ENCODE results near the gene RABL2B. TPM values are rescaled to one million over a fixed set of nuclear protein-coding genes. Genes with fewer than 3 reads are reported as not detected.
A peak's percentile ranks its signal among the peaks of the same experiment; 100 is the strongest.

Gene RABL2B
- total RNA-seq, 1 experiment from 2014 or later, result 22.3 TPM

GRCh38 chr22:50734986-50735738 lies 48.3 kb downstream of the RABL2B start:
- H3K27me3 Mint-ChIP-seq (ENCODE audit: insufficient read depth, unreplicated experiment), result peaks cover 20% of the 10 kb centered on the region
- CTCF ChIA-PET, result no interaction called here
- H3K4me3 Mint-ChIP-seq (ENCODE audit: unreplicated experiment), result no peak overlapping the region
- BruUV-seq (replicated peaks), result no TSS peak
- POLR2A ChIA-PET, result interaction anchor here (0.7 kb wide), 1 partner anchor 89 kb away, joined by 4 read pairs; no protein-coding TSS in a partner anchor
- DNase-seq, result peak in 1 of 2 experiments; percentile 10
- no peak for TF ChIP-seq CTCF (IDR thresholded peaks at IDR 0.05; ENCODE audit: insufficient read depth in 1 of 2, low read depth in 1 of 2, low read length in 1 of 2, severe bottlenecking in 1 of 2, unreplicated experiment in 1 of 2)
- no peaks in the 10 kb centered on the region for H3K36me3 Mint-ChIP-seq (ENCODE audit: insufficient read depth, unreplicated experiment)
- H3K9me3 ChIP-seq, result no peaks in the 10 kb centered on the region
- no peak overlapping the region for H3K27ac Mint-ChIP-seq (ENCODE audit: unreplicated experiment)
- H3K4me3 ChIP-seq (ENCODE audit: low read depth, low read length), result no peak overlapping the region
- no peaks in the 10 kb centered on the region for H3K9me3 Mint-ChIP-seq (ENCODE audit: unreplicated experiment)
- no peaks in the 10 kb centered on the region for H3K36me3 ChIP-seq (ENCODE audit: control insufficient read depth, insufficient read depth, low read length)
- H3K4me1 ChIP-seq, result no peaks in the 10 kb centered on the region
- no peaks in the 10 kb centered on the region for H3K27me3 ChIP-seq (replicated peaks; ENCODE audit: control insufficient read depth, insufficient read depth, low read length)
- no peaks in the 10 kb centered on the region for H3K4me1 Mint-ChIP-seq (ENCODE audit: low read depth, unreplicated experiment)
- intact Hi-C loops (cut with micrococcal nuclease; ENCODE audit: unreplicated experiment), result no loop called here

GRCh38 chr22:50734343-50734771 lies 49.1 kb downstream of the RABL2B start:
- CTCF ChIA-PET, result no interaction called here
- POLR2A ChIA-PET, result no interaction called here
- no peak overlapping the region for H3K4me3 ChIP-seq (ENCODE audit: low read depth, low read length)

More at GRCh38 chr22:50734343-50734771, 49.1 kb downstream of the RABL2B start:
- Mint-ChIP-seq H3K36me3 (ENCODE audit: insufficient read depth, unreplicated experiment) (no peaks in the 10 kb centered on the region), H3K27ac (ENCODE audit: unreplicated experiment) (no peak overlapping the region), H3K4me1 (ENCODE audit: low read depth, unreplicated experiment) (no peaks in the 10 kb centered on the region), H3K9me3 (ENCODE audit: unreplicated experiment) (no peaks in the 10 kb centered on the region), H3K4me3 (ENCODE audit: unreplicated experiment) (no peak overlapping the region), H3K27me3 (ENCODE audit: insufficient read depth, unreplicated experiment) (peaks cover 20% of the 10 kb centered on the region)
- Histone ChIP-seq H3K27me3 (replicated peaks; ENCODE audit: control insufficient read depth, insufficient read depth, low read length) (no peaks in the 10 kb centered on the region), H3K9me3 (no peaks in the 10 kb centered on the region), H3K36me3 (ENCODE audit: control insufficient read depth, insufficient read depth, low read length) (no peaks in the 10 kb centered on the region), H3K4me1 (no peaks in the 10 kb centered on the region)
- DNase-seq, result no peak
- no TSS peak for BruUV-seq (replicated peaks)
- intact Hi-C loops (cut with micrococcal nuclease; ENCODE audit: unreplicated experiment), result no loop called here
- TF ChIP-seq CTCF (IDR thresholded peaks at IDR 0.05; ENCODE audit: insufficient read depth in 1 of 2, low read depth in 1 of 2, low read length in 1 of 2, severe bottlenecking in 1 of 2, unreplicated experiment in 1 of 2), result no peak
